HFF-Myc (cell line): ENCODE measurements around the gene ROBO2.

ENCODE experiments used
- DNase-seq: peaks from one replicate; pipeline ENCODE4 v3.0.0-alpha.2; 2011; ENCODE audit warnings: low read depth; ENCODE audit errors: extremely low read depth
- H3K4me3 ChIP-seq: replicated peaks from 2 replicates; pipeline ENCODE4 v1.5.1; 2011; ENCODE audit warnings: low read depth, mild to moderate bottlenecking, control low read depth, low read length
- CTCF ChIP-seq: IDR thresholded peaks from 2 replicates; pipeline ENCODE4 v1.5.1; 2012; ENCODE audit warnings: mild to moderate bottlenecking, low read depth, low read length, control low read depth; ENCODE audit errors: missing control alignments

Gene ROBO2

GRCh38 chr3:77535116-77535515 is 495.2 kb downstream of the ROBO2 start:
- H3K4me3 ChIP-seq: no peak overlapping the region
- no peak for TF ChIP-seq CTCF
- DNase-seq: no peak

GRCh38 chr3:77536038-77536775 is 496.3 kb downstream of the ROBO2 start:
- TF ChIP-seq CTCF: no peak
- H3K4me3 ChIP-seq: no peak overlapping the region
- no peak for DNase-seq

GRCh38 chr3:77539014-77539413 is 499.1 kb downstream of the ROBO2 start:
- H3K4me3 ChIP-seq: no peak overlapping the region
- DNase-seq: no peak
- TF ChIP-seq CTCF: no peak

GRCh38 chr3:77539677-77540076 is 499.8 kb downstream of the ROBO2 start:
- DNase-seq: no peak
- TF ChIP-seq CTCF: no peak
- no peak overlapping the region for H3K4me3 ChIP-seq

- TF ChIP-seq CTCF: no peak
- H3K4me3 ChIP-seq: no peak overlapping the region
- DNase-seq: no peak
Measured at GRCh38 chr3:77541203-77541922, 501.5 kb downstream of the ROBO2 start.

- no peak overlapping the region for H3K4me3 ChIP-seq
- TF ChIP-seq CTCF: no peak
- no peak for DNase-seq
Measured at GRCh38 chr3:77546246-77546645, 506.3 kb downstream of the ROBO2 start.
